Activated CD4-positive, alpha-beta T cell treated with anti-CD3 and anti-CD28 coated beads, Interleukin-2, amount 50 U/mL, for 4 hours (primary cell): ENCODE data around the gene CRABP2.

Experiments
- DNase-seq, 2 experiments: peaks; one replicate each; pipeline ENCODE4 v3.0.0-alpha.2; 2020

The CRABP2 gene

DNA sequence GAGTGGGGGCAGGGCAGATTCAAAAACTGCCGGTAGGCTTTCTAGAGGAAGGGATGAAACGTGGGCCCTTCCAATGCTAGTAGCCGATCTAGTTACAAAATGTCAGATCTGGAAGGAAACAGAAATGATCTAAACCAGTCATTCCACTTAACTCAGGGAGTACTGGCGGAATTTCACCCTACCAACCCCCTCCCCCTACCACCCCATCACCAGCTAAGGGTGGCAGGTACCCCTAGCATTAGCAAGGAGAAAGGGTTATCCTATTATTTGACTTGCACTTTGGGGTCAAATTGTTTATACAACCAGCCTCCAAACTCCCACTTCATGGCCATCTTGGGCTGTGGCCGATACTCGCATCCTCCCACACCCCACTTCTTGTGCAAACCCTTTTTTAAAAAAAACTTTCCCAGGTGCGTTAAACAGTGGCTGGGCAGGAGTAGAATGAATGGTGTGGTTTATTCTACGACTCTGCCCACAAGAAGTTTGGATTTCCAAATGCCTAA, 36.1 kb upstream of the CRABP2 start:
- DNase-seq: no peak

- DNase-seq: peak; percentile 96
Measured at GRCh38 chr1:156740741-156741480, 35.5 kb upstream of the CRABP2 start, which contains the start of gene MRPL24. MRPL24 (minus strand) TSS chr1:156741088; CDS start chr1:156738704, 2,384 bp downstream.

DNA sequence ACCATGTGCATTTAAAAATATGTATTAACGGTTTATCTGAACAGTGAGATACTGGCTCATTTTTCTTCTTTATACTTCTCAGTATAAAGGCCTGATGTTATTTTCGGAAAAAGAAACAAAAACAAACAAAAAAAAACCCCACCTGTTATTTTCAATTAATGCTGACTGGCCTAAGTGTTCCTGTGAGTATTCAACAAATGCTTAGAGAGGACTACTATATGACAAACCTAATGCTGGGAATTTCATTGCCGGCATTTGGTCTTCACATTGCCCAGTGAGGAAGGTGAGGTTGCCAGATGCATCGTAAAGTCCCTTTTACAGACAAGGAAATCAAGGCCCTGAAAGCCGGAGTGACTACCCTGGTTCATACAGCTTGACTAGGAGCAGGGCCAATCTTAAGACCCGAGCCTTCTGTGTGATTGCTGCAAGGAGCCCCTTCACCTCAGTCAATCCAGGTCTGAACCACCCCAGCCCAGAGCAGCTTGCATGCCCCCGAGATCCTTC, 34.9 kb upstream of the CRABP2 start:
- no peak for DNase-seq

GRCh38 chr1:156738916-156739315, 33.5 kb upstream of the CRABP2 start:
- no peak for DNase-seq

- no peak for DNase-seq
Measured at GRCh38 chr1:156738407-156738806, 33.0 kb upstream of the CRABP2 start.

DNA sequence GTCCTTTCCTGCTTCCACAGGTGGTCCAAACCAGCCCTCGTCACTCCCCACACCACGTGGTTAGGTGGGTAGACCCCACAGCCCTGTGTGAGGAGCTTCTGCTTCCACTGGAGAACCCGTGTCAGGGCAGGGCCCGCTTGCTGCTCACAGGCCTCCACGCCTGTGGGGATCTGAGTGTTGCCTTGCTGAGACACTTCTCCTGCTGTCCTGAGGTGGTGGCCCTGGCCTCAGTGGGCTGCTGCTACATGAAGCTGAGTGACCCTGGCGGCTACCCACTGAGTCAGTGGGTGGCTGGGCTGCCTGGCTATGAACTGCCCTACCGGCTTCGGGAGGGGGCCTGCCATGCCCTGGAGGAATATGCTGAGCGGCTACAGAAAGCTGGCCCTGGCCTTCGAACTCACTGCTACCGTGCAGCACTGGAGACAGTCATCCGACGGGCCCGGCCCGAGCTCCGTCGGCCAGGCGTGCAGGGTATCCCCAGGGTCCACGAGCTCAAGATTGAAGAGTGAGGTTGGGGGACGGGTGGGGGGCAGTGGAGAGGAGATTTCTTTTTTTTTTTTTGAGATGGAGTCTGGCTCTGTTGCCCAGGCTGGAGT, 28.7 kb upstream of the CRABP2 start:
- no peak for DNase-seq

DNA sequence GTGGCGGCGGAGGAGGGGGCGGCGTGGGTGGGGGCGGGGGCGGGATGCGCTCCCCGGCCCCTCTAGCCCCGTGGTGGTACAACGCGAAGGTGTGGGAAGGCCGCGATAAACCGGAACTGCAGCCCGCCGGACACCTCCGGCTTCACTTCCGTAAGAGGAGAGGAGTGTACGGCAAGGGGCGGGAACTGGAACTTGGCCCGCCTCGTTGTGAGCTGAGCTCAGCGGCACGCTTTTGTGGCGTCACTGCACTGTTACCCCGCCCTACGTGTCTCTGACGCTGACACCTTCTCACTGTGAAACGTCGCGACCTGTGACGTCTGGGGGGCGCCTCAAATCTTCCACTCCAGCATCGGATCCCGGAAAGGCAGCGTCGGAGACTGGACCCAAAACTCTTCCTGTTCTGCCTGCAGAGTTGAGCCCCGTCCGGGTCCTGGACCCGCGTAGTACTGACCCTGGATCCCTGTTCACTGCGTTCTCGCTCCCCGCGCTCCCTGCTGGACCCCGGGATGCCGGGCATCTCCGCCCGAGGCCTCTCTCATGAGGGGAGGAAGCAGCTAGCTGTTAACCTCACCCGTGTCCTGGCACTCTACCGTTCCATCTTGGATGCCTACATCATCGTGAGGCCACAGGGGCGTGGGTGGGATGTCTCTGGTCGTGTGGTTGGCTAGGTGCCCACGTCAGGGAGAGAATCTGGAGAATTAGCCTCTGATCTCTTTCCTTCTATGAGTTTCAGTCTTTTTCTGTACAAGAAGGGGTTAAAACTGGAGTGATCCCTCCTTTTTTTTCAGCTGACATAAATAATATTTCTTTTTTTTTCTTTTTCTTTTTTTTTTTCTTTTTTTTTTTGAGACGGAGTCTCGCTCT, 23.4 kb upstream of the CRABP2 start, which contains the start of gene ISG20L2:
Gene ISG20L2 (minus strand): TSS at position 168 of the 864 bp plus-strand sequence. CDS start 1,114 bp downstream, outside the sequence.
- peak; percentile 93 to 95 for DNase-seq

DNA sequence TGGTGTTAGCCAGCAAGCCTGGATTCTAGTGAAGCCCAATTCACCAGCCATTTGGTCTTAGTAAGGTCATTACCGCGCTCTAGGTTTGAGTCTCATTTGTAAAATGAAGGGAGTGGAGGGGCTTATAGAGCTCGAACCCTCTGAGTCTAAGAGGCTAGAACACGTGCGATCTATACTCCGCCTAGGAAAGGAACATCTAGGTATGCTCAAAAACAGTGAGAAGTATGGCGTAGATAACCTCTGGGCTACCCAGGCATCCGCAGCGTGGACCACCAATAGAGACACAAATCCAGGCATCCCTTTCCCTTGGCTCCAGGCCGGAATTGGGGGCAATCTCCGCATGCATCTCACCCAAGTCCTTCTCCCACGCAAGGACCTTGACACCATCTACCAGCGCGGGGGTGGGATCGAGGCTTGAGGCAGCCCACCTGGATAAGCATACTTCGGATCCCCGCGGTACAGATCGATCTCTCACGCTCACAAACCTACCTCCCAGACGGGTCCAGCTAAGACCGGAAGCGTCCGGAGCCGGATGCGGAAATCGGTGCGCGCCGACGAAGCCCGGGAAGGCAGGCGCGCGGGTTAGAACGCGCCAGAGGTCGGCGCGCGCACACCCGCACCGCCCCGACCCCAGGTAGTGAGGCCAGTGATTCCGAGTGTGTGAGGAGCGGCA, 22.7 kb upstream of the CRABP2 start, which contains the start of gene METTL25B:
Gene METTL25B (plus strand): TSS at position 544 of the 673 bp plus-strand sequence. CDS start 636 bp downstream, outside the sequence.
- peak in 1 of 2 experiments; percentile 45 for DNase-seq

DNA sequence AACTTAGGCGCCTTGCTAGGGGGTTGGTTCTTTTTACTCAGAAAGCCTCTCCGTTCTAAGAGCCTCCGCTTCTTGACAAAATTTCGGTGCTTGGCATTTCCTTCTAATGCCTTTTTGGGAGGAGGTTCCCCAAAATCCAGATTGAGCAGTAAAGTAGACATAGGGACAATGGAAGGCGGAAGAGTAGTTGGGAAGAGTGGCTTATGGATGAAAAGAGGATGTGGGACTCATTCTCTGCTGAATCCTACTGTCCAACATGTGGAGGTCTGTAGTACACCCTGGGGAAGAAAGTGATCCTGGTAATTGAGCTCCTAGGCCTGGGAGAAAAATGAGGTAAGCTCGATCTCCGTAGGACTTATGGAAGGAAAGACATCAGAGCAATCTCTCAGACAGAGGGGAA, 22.1 kb upstream of the CRABP2 start:
- no peak for DNase-seq

- peak; percentile 34 to 43 for DNase-seq
Measured at GRCh38 chr1:156726549-156727226, 21.3 kb upstream of the CRABP2 start.

- peak; percentile 71 to 73 for DNase-seq
Measured at GRCh38 chr1:156725683-156726280, 20.4 kb upstream of the CRABP2 start.

DNA sequence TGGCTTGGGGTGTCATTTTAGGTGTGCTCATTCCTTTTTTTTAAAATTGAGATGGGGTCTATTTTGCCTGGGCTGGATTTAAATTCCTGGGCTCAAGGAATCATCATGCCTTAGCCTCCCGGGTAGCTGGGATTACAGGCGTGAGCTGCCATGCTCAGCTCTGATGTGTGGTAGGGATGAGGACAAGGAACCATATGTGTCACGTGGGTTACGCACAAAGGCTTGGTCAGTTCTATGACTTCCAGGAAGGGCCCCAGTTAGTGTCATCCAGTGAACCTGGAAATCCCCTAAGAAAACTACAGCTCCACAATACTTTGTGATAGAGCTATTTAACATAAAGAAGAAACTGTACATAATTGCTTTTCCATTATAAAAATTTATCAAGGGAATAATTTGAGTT, 16.2 kb upstream of the CRABP2 start:
- no peak for DNase-seq

GRCh38 chr1:156721131-156721530, 15.7 kb upstream of the CRABP2 start:
- DNase-seq: no peak

GRCh38 chr1:156717351-156717750, 12.0 kb upstream of the CRABP2 start:
- DNase-seq: no peak

GRCh38 chr1:156714830-156715229, 9.4 kb upstream of the CRABP2 start:
- DNase-seq: no peak

GRCh38 chr1:156712626-156713025, 7.2 kb upstream of the CRABP2 start:
- no peak for DNase-seq

DNA sequence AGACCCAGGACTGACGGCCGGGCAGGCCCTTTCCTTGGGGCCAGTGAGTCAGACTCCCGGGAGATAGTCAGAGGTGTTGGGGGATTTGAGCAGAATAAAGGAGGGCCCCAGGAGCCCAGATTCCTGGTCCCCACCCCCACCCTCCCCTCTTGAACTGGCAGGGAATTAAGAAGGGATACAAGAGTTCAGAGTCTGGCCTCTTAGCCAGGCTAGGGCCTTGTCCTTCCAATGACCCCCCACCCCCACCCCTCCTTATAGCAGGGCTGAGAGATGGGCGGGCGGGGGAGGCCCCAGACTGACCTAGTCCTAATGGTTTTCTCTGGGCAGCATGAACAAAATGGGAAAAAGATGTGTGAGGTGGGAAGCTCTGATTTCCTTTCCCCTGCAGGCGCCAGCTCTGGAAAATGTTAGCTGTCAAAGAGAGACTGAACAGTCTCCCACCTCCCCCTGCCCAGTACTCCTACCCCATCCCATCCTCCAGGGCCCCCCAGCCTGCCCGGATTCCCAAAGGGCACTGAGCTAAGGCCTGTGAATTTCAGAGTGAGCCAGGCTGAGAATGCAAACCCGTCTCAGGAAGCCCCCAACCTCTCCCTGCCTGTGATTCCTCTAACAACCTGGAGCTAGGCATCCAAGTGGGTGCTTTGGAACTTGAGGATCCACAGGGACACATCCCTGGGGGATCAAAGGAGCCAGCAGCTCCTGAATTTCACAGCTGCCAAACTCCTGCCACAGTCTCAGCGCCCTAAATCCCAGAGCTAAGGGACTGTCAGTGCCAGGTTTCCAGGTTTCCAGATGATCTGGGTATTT, 5.8 kb upstream of the CRABP2 start:
- DNase-seq: no peak

GRCh38 chr1:156709757-156710489, 4.5 kb upstream of the CRABP2 start:
- DNase-seq: no peak

DNA sequence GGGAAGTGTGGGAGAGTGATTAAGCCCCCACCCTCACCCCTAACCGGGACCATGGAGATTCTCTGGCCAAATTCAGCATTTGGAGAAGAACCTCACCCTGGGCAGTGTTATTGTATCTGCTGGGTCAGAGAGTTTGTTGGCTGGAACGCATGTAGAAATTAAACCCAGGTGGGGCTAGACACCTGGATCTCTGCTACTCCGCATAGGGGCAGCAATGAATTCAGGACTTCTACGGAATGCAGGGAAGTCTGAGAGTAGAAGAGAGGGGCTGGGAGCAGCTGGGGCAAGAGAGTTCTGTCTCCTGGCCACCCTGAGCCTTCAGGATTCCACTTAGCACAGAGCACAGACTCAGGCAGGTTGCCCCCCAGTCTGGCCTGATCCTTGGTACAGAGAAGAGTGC, 3.6 kb upstream of the CRABP2 start:
- no peak for DNase-seq
